ENCODE measurements around the gene SERTAD2. TPM values are rescaled to one million over a fixed set of nuclear protein-coding genes. Genes with fewer than 3 reads are reported as not detected.

Gene SERTAD2
- total RNA-seq, 2 experiments from 2014 or later: 11.3 to 11.4 TPM

DNA sequence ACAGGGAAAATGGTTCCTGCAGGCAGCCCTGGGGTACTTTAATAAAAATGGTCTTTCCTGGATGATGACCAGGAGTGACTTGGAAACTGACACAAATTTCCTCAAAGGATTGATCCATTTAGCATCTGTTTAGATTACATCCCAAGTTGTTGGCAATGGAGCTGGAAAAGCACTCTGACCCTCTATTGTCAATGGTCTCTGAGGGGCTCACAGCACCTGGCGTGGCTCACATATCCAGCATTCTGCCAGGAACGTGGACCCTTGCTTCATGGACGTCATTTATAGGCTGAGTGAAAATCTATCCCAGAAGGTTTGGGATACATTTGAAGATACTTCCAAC, 43.8 kb downstream of the SERTAD2 start:
- ChIA-PET POLR2A (interaction anchor here (1.6 to 4.0 kb wide), 3 partner anchors 41 to 446 kb away, joined by 3 to 18 read pairs (median 5); partner anchors contain the start of genes AFTPH and CEP68), CTCF (interaction anchor here (0.9 to 5.3 kb wide), 12 partner anchors 8 to 224 kb away, joined by 3 to 32 read pairs (median 4); partner anchors contain the start of gene AFTPH)
- intact Hi-C loops (cut with micrococcal nuclease): loop anchor here (5.0 kb wide), 3 partner anchors 257 to 617 kb away; partner anchors contain the start of gene ACTR2
- no peaks in the 10 kb centered on the region for H3K9me3 Mint-ChIP-seq
- H3K4me3 Mint-ChIP-seq: peak overlapping the region; percentile 57
- peaks cover 26% of the 10 kb centered on the region for H3K4me1 Mint-ChIP-seq (ENCODE audit: low read depth)
- H3K36me3 Mint-ChIP-seq: no peaks in the 10 kb centered on the region
- no peak for DNase-seq
- H3K27me3 Mint-ChIP-seq: no peaks in the 10 kb centered on the region
- no peak overlapping the region for H3K27ac Mint-ChIP-seq

DNA sequence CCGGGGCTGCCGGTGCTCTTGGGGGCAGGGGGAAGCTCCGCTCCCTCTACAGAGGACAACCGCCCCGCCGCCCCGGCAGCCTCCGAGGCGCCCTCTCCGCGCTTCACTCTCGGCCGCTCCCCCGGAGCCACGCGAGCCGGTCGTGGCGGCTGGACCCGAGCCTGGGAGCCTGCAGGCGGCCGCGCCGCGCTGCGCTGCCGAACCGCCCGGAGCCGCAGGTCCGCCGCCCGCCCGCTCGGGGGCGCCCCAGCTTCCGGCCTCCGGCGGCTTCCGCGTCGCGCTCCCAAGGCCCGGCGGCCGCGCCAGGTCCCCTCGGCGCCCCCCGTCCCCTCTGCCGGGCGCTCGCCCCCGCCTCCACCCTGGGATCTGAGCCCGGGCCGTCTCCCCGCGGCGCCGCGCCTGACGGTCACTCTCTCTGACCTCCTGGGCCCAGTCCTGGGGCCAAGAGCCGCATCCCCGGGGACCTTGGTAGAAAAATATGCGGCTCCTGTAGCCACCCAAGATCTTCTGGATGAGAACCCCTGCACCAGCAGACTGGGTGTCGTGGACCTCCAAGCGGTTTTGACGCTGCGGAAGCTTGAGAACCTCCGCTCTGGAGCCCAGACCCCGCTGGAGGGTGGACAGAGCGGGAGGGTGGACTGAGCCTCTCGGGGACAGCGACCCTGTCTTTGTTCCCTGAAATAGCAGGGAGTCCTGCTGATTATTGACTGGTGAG, 44.3 kb downstream of the SERTAD2 start:
- POLR2A ChIA-PET: interaction anchor here (0.7 to 4.0 kb wide), 4 partner anchors 42 to 1040 kb away, joined by 3 to 18 read pairs (median 4); partner anchors contain the start of genes AFTPH and CEP68
- peak; percentile 75 for DNase-seq
- peak overlapping the region; percentile 57 for H3K4me3 Mint-ChIP-seq
- H3K27ac Mint-ChIP-seq: no peak overlapping the region
- peaks cover 2% of the 10 kb centered on the region for H3K9me3 Mint-ChIP-seq
- CTCF ChIA-PET: interaction anchor here (0.8 to 5.3 kb wide), 18 partner anchors 8 to 280 kb away, joined by 3 to 32 read pairs (median 4); partner anchors contain the start of gene AFTPH
- peaks cover 26% of the 10 kb centered on the region for H3K4me1 Mint-ChIP-seq (ENCODE audit: low read depth)
- intact Hi-C loops (cut with micrococcal nuclease): loop anchor here (5.0 kb wide), 3 partner anchors 258 to 618 kb away; partner anchors contain the start of gene ACTR2
- no peaks in the 10 kb centered on the region for H3K27me3 Mint-ChIP-seq
- H3K36me3 Mint-ChIP-seq: no peaks in the 10 kb centered on the region

DNA sequence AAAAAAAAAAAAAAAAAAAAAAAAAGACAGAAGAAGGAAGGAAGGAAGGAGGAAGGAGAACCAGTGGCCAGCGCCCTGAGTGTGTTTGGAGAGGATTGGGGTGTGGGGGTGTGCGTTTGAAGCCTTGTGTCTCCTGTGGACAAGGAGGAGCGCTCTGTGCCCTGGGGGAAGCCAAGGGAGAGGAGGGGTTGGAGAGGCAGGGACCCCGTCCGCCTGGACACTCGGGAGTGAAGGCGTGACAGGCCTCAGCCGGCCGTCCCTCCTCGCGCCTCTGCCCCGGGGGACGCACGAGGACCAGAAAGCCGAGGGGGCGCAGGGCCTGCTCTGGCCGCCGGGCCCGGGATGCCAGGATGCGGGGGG, 44.9 kb downstream of the SERTAD2 start:
- H3K27me3 Mint-ChIP-seq: no peaks in the 10 kb centered on the region
- peak overlapping the region; percentile 60 for H3K4me3 Mint-ChIP-seq
- peaks cover 7% of the 10 kb centered on the region for H3K9me3 Mint-ChIP-seq
- peak overlapping the region; percentile 13 for H3K27ac Mint-ChIP-seq
- intact Hi-C loops (cut with micrococcal nuclease): loop anchor here (5.0 kb wide), 3 partner anchors 258 to 618 kb away; partner anchors contain the start of gene ACTR2
- peak; percentile 24 for DNase-seq
- POLR2A ChIA-PET: interaction anchor here (0.7 to 4.0 kb wide), 5 partner anchors 36 to 1039 kb away, joined by 3 to 18 read pairs (median 5); partner anchors contain the start of genes AFTPH and CEP68
- CTCF ChIA-PET: interaction anchor here (0.6 to 5.3 kb wide), 18 partner anchors 9 to 279 kb away, joined by 3 to 32 read pairs (median 4); partner anchors contain the start of genes AFTPH and SERTAD2
- H3K4me1 Mint-ChIP-seq (ENCODE audit: low read depth): peaks cover 26% of the 10 kb centered on the region
- H3K36me3 Mint-ChIP-seq: no peaks in the 10 kb centered on the region

DNA sequence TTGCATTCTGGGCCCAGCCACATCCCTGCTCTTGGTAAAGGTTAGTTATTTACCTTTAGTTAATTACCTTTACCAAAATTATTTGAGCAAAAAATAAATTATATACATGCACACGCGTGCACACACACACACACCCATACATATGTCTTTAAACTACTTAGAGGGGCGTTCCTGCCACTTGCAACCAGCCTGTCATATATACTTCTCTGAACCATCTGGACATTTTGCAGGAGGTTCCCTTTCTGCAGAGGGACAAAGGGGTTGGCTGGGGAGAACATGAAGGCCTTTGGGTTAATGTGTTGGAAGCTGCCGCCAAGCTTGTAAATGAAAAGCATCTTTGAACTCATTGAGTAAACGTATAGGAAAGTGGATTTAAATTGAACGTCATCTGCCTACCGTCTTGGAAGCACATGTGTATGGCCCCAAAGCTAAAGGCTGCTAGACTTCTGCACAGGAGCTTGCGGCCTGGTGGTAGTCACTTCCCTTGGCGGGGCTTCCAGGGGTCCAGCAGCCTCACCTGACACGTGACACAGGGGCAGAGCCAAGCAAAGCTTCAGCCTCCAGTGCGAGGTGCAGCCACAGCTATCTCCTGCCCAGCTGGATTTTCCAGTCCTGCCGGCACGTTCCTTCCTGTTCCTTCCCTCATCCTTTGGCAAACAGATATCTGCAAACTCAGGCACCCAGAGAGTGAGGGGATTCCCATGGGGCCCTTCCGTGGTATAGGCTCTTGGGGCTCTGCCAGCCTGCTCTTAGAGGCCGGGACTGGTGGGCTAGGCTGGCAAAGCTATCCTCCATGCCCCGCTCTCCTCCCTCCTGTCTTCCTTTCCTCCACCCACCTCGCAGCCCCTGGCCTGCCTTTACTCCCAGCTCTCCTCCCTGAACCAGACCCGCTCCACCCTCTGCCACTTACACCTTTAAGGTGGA, 46.1 kb downstream of the SERTAD2 start:
- CTCF ChIA-PET: interaction anchor here (0.7 to 5.3 kb wide), 23 partner anchors 10 to 277 kb away, joined by 3 to 32 read pairs (median 5); partner anchors contain the start of genes AFTPH and SERTAD2
- Mint-ChIP-seq H3K27ac (peak overlapping the region; percentile 93), H3K9me3 (peaks cover 7% of the 10 kb centered on the region), H3K4me3 (peak overlapping the region; percentile 60), H3K27me3 (no peaks in the 10 kb centered on the region), H3K4me1 (ENCODE audit: low read depth) (peaks cover 26% of the 10 kb centered on the region), H3K36me3 (no peaks in the 10 kb centered on the region)
- intact Hi-C loops (cut with micrococcal nuclease): loop anchor here (1.0 to 5.0 kb wide), 8 partner anchors 47 to 620 kb away; partner anchors contain the start of genes ACTR2 and AFTPH
- DNase-seq: no peak
- POLR2A ChIA-PET: interaction anchor here (0.6 to 4.0 kb wide), 15 partner anchors 8 to 223 kb away, joined by 3 to 18 read pairs (median 4); partner anchors contain the start of genes AFTPH and SERTAD2

DNA sequence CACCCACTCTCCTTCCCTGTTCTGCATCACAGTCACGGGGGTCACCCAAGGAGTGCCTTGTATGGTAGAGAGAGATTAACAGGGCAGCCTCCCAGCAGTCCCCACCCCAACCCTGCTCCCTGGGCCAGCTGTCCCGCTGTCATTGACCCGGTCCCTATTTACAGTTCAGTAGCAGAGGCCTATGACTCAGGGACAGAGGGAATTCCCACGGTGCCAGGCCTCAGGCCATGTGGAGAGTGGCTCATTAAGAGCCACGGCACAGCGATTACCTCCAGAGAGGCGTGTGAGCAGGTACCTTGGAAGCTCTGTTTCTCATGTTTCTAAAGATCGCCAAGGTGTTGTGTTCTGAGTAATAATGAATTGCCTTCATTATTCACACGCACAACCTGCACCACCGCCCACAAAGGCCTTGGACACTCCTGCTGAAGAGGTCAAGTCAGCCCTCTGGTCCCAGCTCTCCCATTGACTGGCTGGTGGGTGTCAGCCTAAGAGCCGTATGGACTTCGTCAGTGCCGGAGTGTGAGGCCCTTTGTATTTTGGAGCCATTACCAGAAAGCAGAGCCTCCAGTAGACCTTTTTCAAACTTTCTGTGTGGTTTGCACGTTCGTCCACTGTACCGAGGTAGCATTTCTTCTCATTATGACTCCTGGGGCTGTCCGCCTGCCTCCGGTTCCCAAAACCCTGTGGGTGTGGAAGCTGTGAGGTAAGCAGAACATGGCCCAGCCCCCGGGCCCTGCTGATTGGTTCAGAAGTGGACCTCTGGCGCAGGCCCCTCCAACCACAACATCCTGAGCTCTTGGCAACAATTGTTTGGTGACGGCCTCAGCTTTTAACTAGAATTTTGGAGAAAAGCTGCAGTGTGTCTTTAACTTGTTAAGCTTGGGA, 47.0 kb downstream of the SERTAD2 start:
- intact Hi-C loops (cut with micrococcal nuclease): loop anchor here (1.0 to 5.0 kb wide), 8 partner anchors 48 to 621 kb away; partner anchors contain the start of genes ACTR2 and AFTPH
- H3K9me3 Mint-ChIP-seq: peaks cover 7% of the 10 kb centered on the region
- H3K36me3 Mint-ChIP-seq: no peaks in the 10 kb centered on the region
- DNase-seq: peak; percentile 97
- H3K27me3 Mint-ChIP-seq: no peaks in the 10 kb centered on the region
- H3K4me1 Mint-ChIP-seq (ENCODE audit: low read depth): peaks cover 26% of the 10 kb centered on the region
- peak overlapping the region; percentile 93 for H3K27ac Mint-ChIP-seq
- ChIA-PET POLR2A (interaction anchor here (0.6 to 4.0 kb wide), 14 partner anchors 9 to 224 kb away, joined by 3 to 18 read pairs (median 4); partner anchors contain the start of genes AFTPH and SERTAD2), CTCF (interaction anchor here (0.7 to 5.3 kb wide), 20 partner anchors 9 to 276 kb away, joined by 3 to 32 read pairs (median 5); partner anchors contain the start of genes AFTPH and SERTAD2)
- H3K4me3 Mint-ChIP-seq: peak overlapping the region; percentile 61

DNA sequence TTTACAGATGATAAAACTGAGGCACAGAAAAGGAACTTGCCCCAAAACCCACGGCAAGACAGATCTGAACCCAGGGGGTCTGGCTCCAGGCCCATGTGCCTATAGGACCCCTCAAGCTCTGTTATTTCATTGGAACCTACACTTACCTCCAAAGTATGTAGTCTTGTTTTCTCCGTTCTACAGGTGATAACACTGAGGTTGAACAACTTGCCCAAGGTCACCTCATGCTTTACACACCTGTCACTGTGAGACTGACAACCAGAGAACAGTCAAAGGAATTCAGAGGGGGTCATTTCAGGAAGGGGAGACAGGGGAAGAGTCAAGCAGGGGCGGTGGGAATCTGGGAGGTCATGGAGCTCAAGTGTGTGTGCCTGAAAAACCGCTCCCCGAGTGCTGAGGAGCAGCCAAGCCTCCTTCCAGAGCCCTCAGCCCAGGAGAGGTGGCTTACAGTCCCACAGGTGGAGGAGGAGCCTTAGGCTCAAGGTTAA, 47.7 kb downstream of the SERTAD2 start:
- H3K27ac Mint-ChIP-seq: peak overlapping the region; percentile 93
- H3K27me3 Mint-ChIP-seq: no peaks in the 10 kb centered on the region
- DNase-seq: no peak
- intact Hi-C loops (cut with micrococcal nuclease): loop anchor here (2.0 to 5.0 kb wide), 5 partner anchors 49 to 621 kb away; partner anchors contain the start of gene ACTR2
- POLR2A ChIA-PET: interaction anchor here (0.6 to 4.0 kb wide), 8 partner anchors 9 to 225 kb away, joined by 3 to 18 read pairs (median 6); partner anchors contain the start of genes AFTPH and SERTAD2
- peaks cover 7% of the 10 kb centered on the region for H3K9me3 Mint-ChIP-seq
- CTCF ChIA-PET: interaction anchor here (0.9 to 5.3 kb wide), 9 partner anchors 16 to 275 kb away, joined by 3 to 32 read pairs (median 5); partner anchors contain the start of genes AFTPH and SERTAD2
- no peaks in the 10 kb centered on the region for H3K36me3 Mint-ChIP-seq
- peak overlapping the region; percentile 61 for H3K4me3 Mint-ChIP-seq
- peaks cover 26% of the 10 kb centered on the region for H3K4me1 Mint-ChIP-seq (ENCODE audit: low read depth)

DNA sequence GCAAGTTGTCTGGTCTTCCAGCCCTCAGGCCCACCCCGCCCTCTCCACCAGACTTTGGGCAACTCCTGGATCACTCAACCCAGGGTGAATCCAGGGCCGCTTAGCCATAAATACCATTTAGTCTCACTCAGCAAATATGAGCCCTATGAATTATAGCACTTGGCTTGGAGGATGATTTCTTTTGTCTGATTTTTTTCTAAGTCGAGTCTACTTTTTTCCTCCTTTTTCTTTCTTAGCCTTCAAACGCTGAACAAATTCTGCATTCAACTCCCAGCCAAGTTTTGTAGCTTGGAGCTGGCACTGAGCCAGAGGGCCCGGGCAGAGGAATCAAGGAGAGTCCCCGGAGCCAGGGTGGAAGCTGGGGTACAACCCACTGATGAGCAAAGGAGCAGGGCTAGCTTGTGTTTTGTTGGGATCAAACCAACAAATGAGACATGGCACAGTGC, 48.7 kb downstream of the SERTAD2 start:
- POLR2A ChIA-PET: interaction anchor here (2.5 kb wide), 1 partner anchor 10 kb away, joined by 7 read pairs; no protein-coding TSS in a partner anchor

DNA sequence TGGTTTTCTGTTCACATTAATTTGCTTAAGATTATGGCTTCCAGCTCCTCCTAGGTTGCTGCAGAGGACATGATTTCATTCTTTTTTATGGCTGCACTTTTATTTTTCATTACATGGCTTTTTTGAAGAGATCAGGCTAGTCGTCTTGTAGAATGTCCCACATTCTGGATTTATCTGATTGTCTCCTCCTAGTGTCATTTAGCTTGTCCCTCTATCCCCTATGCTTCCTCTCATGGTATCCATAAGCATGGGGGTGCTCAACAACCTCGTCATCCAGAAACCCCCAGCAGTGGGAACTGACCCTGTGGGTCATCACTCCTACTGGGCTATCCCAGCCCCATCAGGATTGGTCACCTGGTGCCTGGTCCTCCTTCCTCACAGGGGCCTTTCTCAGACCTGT, 49.6 kb downstream of the SERTAD2 start:
- H3K4me3 Mint-ChIP-seq: no peak overlapping the region
- H3K36me3 Mint-ChIP-seq: no peaks in the 10 kb centered on the region
- peaks cover 7% of the 10 kb centered on the region for H3K9me3 Mint-ChIP-seq
- ChIA-PET POLR2A (no interaction called here), CTCF (no interaction called here)
- peaks cover 29% of the 10 kb centered on the region for H3K4me1 Mint-ChIP-seq (ENCODE audit: low read depth)
- no peak overlapping the region for H3K27ac Mint-ChIP-seq
- no peak for DNase-seq
- no peaks in the 10 kb centered on the region for H3K27me3 Mint-ChIP-seq
- intact Hi-C loops (cut with micrococcal nuclease): no loop called here

More for the DNA sequence above, 48.7 kb downstream of the SERTAD2 start:
- Mint-ChIP-seq H3K27ac (no peak overlapping the region), H3K4me3 (no peak overlapping the region), H3K4me1 (ENCODE audit: low read depth) (peaks cover 26% of the 10 kb centered on the region), H3K27me3 (no peaks in the 10 kb centered on the region), H3K9me3 (peaks cover 7% of the 10 kb centered on the region), H3K36me3 (no peaks in the 10 kb centered on the region)
- no peak for DNase-seq
- CTCF ChIA-PET: interaction anchor here (1.5 to 5.3 kb wide), 4 partner anchors 18 to 117 kb away, joined by 5 to 32 read pairs (median 10); partner anchors contain the start of gene AFTPH
- intact Hi-C loops (cut with micrococcal nuclease): loop anchor here (5.0 kb wide), 3 partner anchors 262 to 622 kb away; partner anchors contain the start of gene ACTR2

DNA sequence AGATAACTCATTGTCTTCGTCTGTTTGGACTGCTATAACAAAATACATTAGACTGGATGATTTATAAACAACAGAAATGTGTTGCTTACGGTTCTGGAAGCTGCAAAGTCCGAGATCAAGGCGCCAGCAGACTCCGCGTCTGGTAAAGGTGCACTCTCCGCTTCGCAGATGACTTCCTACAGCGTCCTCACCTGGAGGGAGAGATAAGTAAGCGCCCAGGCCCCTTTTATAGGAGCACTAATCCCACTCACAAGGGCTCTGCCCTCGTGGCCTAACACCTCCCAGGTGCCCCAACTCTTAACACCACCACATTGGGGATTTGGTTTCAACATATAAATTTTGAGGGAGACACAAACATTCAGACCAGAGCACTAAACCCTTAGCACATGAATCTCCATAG, 51.3 kb downstream of the SERTAD2 start:
- Mint-ChIP-seq H3K4me3 (no peak overlapping the region), H3K27me3 (no peaks in the 10 kb centered on the region), H3K4me1 (ENCODE audit: low read depth) (peaks cover 19% of the 10 kb centered on the region), H3K9me3 (peaks cover 7% of the 10 kb centered on the region), H3K36me3 (no peaks in the 10 kb centered on the region), H3K27ac (no peak overlapping the region)
- ChIA-PET CTCF (interaction anchor here (0.9 kb wide), 1 partner anchor 44 kb away, joined by 3 read pairs; no protein-coding TSS in a partner anchor), POLR2A (no interaction called here)
- DNase-seq: no peak
- intact Hi-C loops (cut with micrococcal nuclease): no loop called here

DNA sequence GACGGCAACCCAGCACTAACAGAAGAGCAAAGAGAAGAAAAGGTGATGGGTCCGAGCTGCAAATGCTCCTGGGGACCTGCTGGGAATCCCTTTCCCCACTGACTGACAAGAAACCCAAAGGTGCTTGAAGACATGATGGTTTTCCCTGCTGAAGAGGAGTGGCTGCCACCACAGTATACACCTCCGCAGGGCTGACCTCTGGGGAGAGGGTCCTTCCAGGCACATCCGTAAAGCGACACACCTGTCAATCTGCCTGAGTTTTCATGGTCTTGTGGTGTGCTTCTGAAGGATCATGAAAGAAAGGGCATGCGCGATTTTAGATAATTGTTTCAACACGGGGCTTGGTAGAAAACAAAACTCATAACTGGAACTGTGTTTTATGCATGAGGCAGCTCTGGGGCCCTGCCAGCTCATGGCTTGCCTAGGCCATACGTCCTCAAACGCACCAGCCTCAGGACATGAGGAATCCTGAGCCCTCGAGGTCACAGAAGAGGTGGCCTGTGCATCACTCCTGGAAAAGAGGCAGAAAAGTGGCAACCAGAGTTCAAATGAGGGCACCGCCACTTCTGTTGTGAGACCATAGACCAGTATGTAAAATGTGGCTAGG, 51.8 kb downstream of the SERTAD2 start:
- intact Hi-C loops (cut with micrococcal nuclease): no loop called here
- H3K36me3 Mint-ChIP-seq: no peaks in the 10 kb centered on the region
- no peak overlapping the region for H3K27ac Mint-ChIP-seq
- ChIA-PET CTCF (no interaction called here), POLR2A (no interaction called here)
- DNase-seq: no peak
- H3K9me3 Mint-ChIP-seq: peaks cover 7% of the 10 kb centered on the region
- peaks cover 16% of the 10 kb centered on the region for H3K4me1 Mint-ChIP-seq (ENCODE audit: low read depth)
- H3K27me3 Mint-ChIP-seq: no peaks in the 10 kb centered on the region
- no peak overlapping the region for H3K4me3 Mint-ChIP-seq
